Prostate gland (tissue), 2 donors: ENCODE data around the gene TBCE. TPM values are rescaled to one million over a fixed set of nuclear protein-coding genes. Genes with fewer than 3 reads are reported as not detected.

Experiments used
- DNase-seq: peaks from one replicate; pipeline ENCODE4 v3.0.0-alpha.2; 2019; ENCODE audit warnings: low spot score
- H3K27ac ChIP-seq, 2 donors: fragments of 200-600 bp; sonication (generic); 2 replicates each; pipeline ENCODE4 v1.5.1; 2017 to 2019
- H3K27me3 ChIP-seq: fragments of 200-600 bp; sonication (generic); replicated peaks from 2 replicates; pipeline ENCODE4 v1.5.1; 2019; ENCODE audit not compliant: insufficient read depth
- H3K36me3 ChIP-seq, 2 donors: fragments of 200-600 bp; sonication (generic); 1 replicate in 1 of 2; 2 replicates in 1 of 2; pipeline versions ENCODE4 v1.5.1 to v1.8.1; 2017 to 2019
- H3K4me1 ChIP-seq: fragments of 200-600 bp; sonication (generic); replicated peaks from 2 replicates; pipeline ENCODE4 v1.5.1; 2019
- H3K4me3 ChIP-seq, 2 donors: fragments of 200-600 bp; sonication (generic); 2 replicates each; pipeline ENCODE4 v1.5.1; 2017 to 2019
- H3K9me3 ChIP-seq: fragments of 200-600 bp; sonication (generic); 2 replicates; pipeline ENCODE4 v1.5.1; 2017
- CTCF ChIP-seq, 4 experiments: fragments of 200-600 bp in 2 of 4; fragments of 450-650 bp in 2 of 4; sonication (generic) in 2 of 4; IDR thresholded peaks; 1 replicate in 3 of 4; 2 replicates in 1 of 4; pipeline ENCODE4 v1.5.1; 2016 to 2019; ENCODE audit warnings: antibody characterized with exemption in 4 of 4, mild to moderate bottlenecking in 2 of 4, moderate library complexity in 2 of 4
- POLR2A ChIP-seq: fragments of 450-650 bp; IDR thresholded peaks from one replicate; pipeline ENCODE4 v1.6.1; 2016; ENCODE audit warnings: antibody characterized with exemption, mild to moderate bottlenecking
- POLR2AphosphoS5 ChIP-seq: sonication (generic); formaldehyde crosslinking; IDR thresholded peaks from one replicate; pipeline ENCODE4 v1.6.1; 2017; ENCODE audit warnings: antibody characterized with exemption
- WGBS: methylation state at CpG from one replicate; pipeline ENCODE4 v1.1.5; 2018; 5-methylcytosine and 5-hydroxymethylcytosine counted together
- intact Hi-C: fragments of 100-400 bp; cut with DNase I; formaldehyde crosslinking; loops from one replicate; pipeline ENCODE4 v1.14.2; 2022
- total RNA-seq, 2 donors: library from RNA; depleted of rRNA; stranded (reverse); fragments of >200 nt; gene quantifications; one replicate each; pipeline ENCODE4 v1.1.0, GENCODE V29; 2016

TBCE gene
- total RNA-seq, 2 donors from 2014 or later = 24.2 to 25.0 TPM

GRCh38 chr1:235325139-235325538 is 42.1 kb upstream of the TBCE start:
- intact Hi-C loops = loop anchor here (5.0 kb wide), 2 partner anchors 73 to 92 kb away; no protein-coding TSS in a partner anchor
- H3K4me3 ChIP-seq = no peak overlapping the region
- no peaks in the 10 kb centered on the region for H3K9me3 ChIP-seq
- no peak overlapping the region for H3K27ac ChIP-seq
- no peaks in the 10 kb centered on the region for H3K27me3 ChIP-seq
- 17% methylated on average over 3 of the region's 3 CpGs for WGBS
- no peak for DNase-seq
- no peaks in the 10 kb centered on the region for H3K36me3 ChIP-seq
- peaks cover 7% of the 10 kb centered on the region for H3K4me1 ChIP-seq
- TF ChIP-seq POLR2A = no peak
- TF ChIP-seq POLR2AphosphoS5 = no peak
- no peak for TF ChIP-seq CTCF (IDR thresholded peaks at IDR 0.05)

- intact Hi-C loops = loop anchor here (2.0 to 5.0 kb wide), 3 partner anchors 74 to 197 kb away; partner anchors contain the start of gene TOMM20
- WGBS = 20% methylated on average over 2 of the region's 2 CpGs
- no peaks in the 10 kb centered on the region for H3K27me3 ChIP-seq
- peaks cover 5% of the 10 kb centered on the region for H3K4me1 ChIP-seq
- no peak overlapping the region for H3K27ac ChIP-seq
- no peaks in the 10 kb centered on the region for H3K9me3 ChIP-seq
- TF ChIP-seq POLR2AphosphoS5 (no peak), POLR2A (no peak), CTCF (IDR thresholded peaks at IDR 0.05) (no peak)
- no peak for DNase-seq
- H3K4me3 ChIP-seq = peak overlapping the region in 1 of 2 donors; percentile 95
- H3K36me3 ChIP-seq = no peaks in the 10 kb centered on the region
These were observed 41.4 kb upstream of the TBCE start for GRCh38 chr1:235325854-235326253.

GRCh38 chr1:235326719-235327558 is 40.3 kb upstream of the TBCE start:
- Histone ChIP-seq H3K9me3 (no peaks in the 10 kb centered on the region), H3K4me1 (peaks cover 4% of the 10 kb centered on the region), H3K36me3 (no peaks in the 10 kb centered on the region), H3K27ac (peak overlapping the region; percentile 97 to 99), H3K27me3 (no peaks in the 10 kb centered on the region), H3K4me3 (peak overlapping the region; percentile 94 to 95)
- intact Hi-C loops = loop anchor here (2.0 to 5.0 kb wide), 3 partner anchors 75 to 198 kb away; partner anchors contain the start of gene TOMM20
- TF ChIP-seq POLR2AphosphoS5 (no peak), POLR2A (no peak), CTCF (IDR thresholded peaks at IDR 0.05) (no peak)
- peak; percentile 8 for DNase-seq
- under 1% methylated on average over 40 of the region's 78 CpGs for WGBS

- under 1% methylated on average over 41 of the region's 58 CpGs for WGBS
- H3K4me1 ChIP-seq = peaks cover 7% of the 10 kb centered on the region
- intact Hi-C loops = loop anchor here (2.0 to 5.0 kb wide), 4 partner anchors 75 to 199 kb away; partner anchors contain the start of genes B3GALNT2 and TOMM20
- no peaks in the 10 kb centered on the region for H3K27me3 ChIP-seq
- peak within 1 kb of the TSS; percentile 97 to 99 for H3K27ac ChIP-seq
- peak; percentile 4 for DNase-seq
- no peaks in the 10 kb centered on the region for H3K9me3 ChIP-seq
- peak within 1 kb of the TSS; percentile 94 to 95 for H3K4me3 ChIP-seq
- H3K36me3 ChIP-seq = no peaks in the 10 kb centered on the region
- TF ChIP-seq POLR2A = peak; percentile 90
- no peak for TF ChIP-seq CTCF (IDR thresholded peaks at IDR 0.05)
- peak; percentile 40 for TF ChIP-seq POLR2AphosphoS5
These were observed 39.5 kb upstream of the TBCE start, which contains the start of gene ARID4B for GRCh38 chr1:235327559-235328270. ARID4B (minus strand) TSS chr1:235328179; CDS start chr1:235326919, 1,260 bp downstream.
